Lower leg skin (tissue), 3 donors: ENCODE data around the gene PSAPL1.

Experiments
- POLR2A ChIP-seq, 2 donors: fragments of 450-650 bp; IDR thresholded peaks; one replicate each; pipeline ENCODE4 v1.6.1; 2016 to 2017; ENCODE audit warnings: antibody characterized with exemption in 2 of 2, mild to moderate bottlenecking in 1 of 2, moderate library complexity in 1 of 2
- TF ChIP-seq, protein P1 (sequence below), 3 donors: fragments of 450-650 bp; IDR thresholded peaks; one replicate each; pipeline ENCODE4 v1.5.1; 2016; ENCODE audit warnings: antibody characterized with exemption in 3 of 3, mild to moderate bottlenecking in 3 of 3, moderate library complexity in 2 of 3

DNA sequence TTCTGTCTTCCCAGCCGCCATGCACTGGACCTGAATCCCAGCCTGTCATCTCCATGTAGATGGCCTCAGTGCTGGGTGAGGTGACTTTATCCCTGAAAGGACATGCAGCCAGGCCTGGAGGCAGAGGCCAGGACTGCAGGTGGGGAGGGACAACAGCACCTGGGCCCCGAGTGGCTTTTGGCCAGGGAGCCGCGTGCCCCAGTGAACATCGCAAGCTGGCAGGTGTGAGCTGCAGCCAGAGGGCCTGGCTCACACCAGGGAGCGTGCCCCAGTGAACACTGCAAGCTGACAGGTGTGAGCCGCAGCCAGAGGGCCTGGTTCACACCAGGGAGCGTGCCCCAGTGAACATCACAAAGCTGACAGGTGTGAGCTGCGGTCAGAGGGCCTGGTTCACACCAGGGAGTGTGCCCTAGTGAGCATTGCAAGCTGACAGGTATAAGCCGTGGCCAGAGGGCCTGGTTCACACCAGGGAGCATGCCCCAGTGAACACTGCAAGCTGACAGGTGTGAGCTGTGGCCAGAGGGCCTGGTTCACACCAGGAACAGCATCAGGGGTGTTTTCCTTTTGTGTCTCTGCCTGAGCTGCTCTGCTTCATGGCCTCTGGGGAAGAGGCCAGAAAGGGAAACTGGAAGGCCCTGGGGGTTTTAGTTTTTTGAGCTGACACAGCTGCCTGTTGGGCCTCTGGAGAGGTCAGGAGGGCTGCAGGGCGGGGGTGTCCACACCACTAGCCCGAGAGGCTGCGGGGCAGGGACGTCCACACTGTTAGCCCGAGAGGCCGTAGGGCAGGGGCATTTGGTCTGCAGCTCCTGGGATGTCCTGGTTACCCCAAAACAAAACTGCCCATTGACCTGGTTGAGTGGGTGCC lies 22.7 kb upstream of the PSAPL1 start:
- TF ChIP-seq POLR2A (IDR thresholded peaks at IDR 0.05), result no peak
- TF ChIP-seq, protein P1, sequence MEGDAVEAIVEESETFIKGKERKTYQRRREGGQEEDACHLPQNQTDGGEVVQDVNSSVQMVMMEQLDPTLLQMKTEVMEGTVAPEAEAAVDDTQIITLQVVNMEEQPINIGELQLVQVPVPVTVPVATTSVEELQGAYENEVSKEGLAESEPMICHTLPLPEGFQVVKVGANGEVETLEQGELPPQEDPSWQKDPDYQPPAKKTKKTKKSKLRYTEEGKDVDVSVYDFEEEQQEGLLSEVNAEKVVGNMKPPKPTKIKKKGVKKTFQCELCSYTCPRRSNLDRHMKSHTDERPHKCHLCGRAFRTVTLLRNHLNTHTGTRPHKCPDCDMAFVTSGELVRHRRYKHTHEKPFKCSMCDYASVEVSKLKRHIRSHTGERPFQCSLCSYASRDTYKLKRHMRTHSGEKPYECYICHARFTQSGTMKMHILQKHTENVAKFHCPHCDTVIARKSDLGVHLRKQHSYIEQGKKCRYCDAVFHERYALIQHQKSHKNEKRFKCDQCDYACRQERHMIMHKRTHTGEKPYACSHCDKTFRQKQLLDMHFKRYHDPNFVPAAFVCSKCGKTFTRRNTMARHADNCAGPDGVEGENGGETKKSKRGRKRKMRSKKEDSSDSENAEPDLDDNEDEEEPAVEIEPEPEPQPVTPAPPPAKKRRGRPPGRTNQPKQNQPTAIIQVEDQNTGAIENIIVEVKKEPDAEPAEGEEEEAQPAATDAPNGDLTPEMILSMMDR (IDR thresholded peaks at IDR 0.05), result no peak
